HepG2 (cell line): ENCODE results near the gene CYP27B1. TPM values are rescaled to one million over a fixed set of nuclear protein-coding genes. Genes with fewer than 3 reads are reported as not detected.
A peak's percentile ranks its signal among the peaks of the same experiment; 100 is the strongest.

Experiments
- AGO1 ChIP-seq: fragments of 200-400 bp; formaldehyde crosslinking; IDR thresholded peaks from 2 replicates; pipeline ENCODE4 v1.6.1; 2017; ENCODE audit warnings: mild to moderate bottlenecking, low read depth, low read length, moderate library complexity; ENCODE audit not compliant: poor library complexity, severe bottlenecking
- FOXP4 ChIP-seq: sonication (generic); formaldehyde crosslinking; IDR thresholded peaks from 2 replicates; pipeline ENCODE4 v1.4.0; 2020; ENCODE audit warnings: missing genetic modification reagents
- HDAC2 ChIP-seq: sonication (generic); formaldehyde crosslinking; IDR thresholded peaks from 2 replicates; pipeline ENCODE4 v1.4.0; 2020; ENCODE audit warnings: missing genetic modification reagents
- KLF15 ChIP-seq: sonication (generic); formaldehyde crosslinking; IDR thresholded peaks from 2 replicates; pipeline ENCODE4 v1.8.1; 2023; ENCODE audit warnings: borderline replicate concordance, mild to moderate bottlenecking, inconsistent platforms, missing genetic modification reagents, mixed read lengths
- KLF16 ChIP-seq, 2 experiments: sonication (generic) in 1 of 2; formaldehyde crosslinking in 1 of 2; IDR thresholded peaks; 2 replicates each; pipeline versions ENCODE4 v1.6.1 to v1.8.0; 2016 to 2023; ENCODE audit warnings: missing genetic modification reagents in 2 of 2, missing compliant biosample characterization in 1 of 2
- NR2F6 ChIP-seq, 2 experiments: IDR thresholded peaks; 2 replicates each; pipeline ENCODE4 v1.6.1; 2016; ENCODE audit warnings: antibody characterized with exemption in 1 of 2, mild to moderate bottlenecking in 1 of 2
- RARA ChIP-seq: IDR thresholded peaks from 2 replicates; pipeline ENCODE4 v1.6.1; 2016; ENCODE audit warnings: missing genetic modification reagents, missing compliant biosample characterization
- TSC22D2 ChIP-seq: sonication (generic); formaldehyde crosslinking; IDR thresholded peaks from 2 replicates; pipeline ENCODE4 v1.5.1; 2020; ENCODE audit warnings: missing genetic modification reagents, mild to moderate bottlenecking, borderline replicate concordance
- ZNF235 ChIP-seq: sonication (generic); formaldehyde crosslinking; IDR thresholded peaks from 2 replicates; pipeline ENCODE4 v1.8.1; 2023; ENCODE audit warnings: mild to moderate bottlenecking, missing genetic modification reagents, borderline replicate concordance
- ZNF317 ChIP-seq: sonication (generic); formaldehyde crosslinking; IDR thresholded peaks from 2 replicates; pipeline ENCODE4 v1.5.0; 2020; ENCODE audit warnings: mild to moderate bottlenecking, missing genetic modification reagents
- ZNF335 ChIP-seq: sonication (generic); formaldehyde crosslinking; IDR thresholded peaks from 2 replicates; pipeline ENCODE4 v1.4.0; 2020; ENCODE audit warnings: missing genetic modification reagents
- ZNF432 ChIP-seq: sonication (generic); formaldehyde crosslinking; IDR thresholded peaks from 2 replicates; pipeline ENCODE4 v1.5.0; 2020; ENCODE audit warnings: missing genetic modification reagents, mild to moderate bottlenecking, borderline replicate concordance
- ZNF646 ChIP-seq: sonication (generic); formaldehyde crosslinking; IDR thresholded peaks from 2 replicates; pipeline ENCODE4 v1.9.0; 2021; ENCODE audit warnings: mild to moderate bottlenecking, missing genetic modification reagents
- ZNF670 ChIP-seq: sonication (generic); formaldehyde crosslinking; IDR thresholded peaks from 2 replicates; pipeline ENCODE4 v1.8.0; 2022; ENCODE audit warnings: mild to moderate bottlenecking, missing genetic modification reagents, borderline replicate concordance
- ZNF768 ChIP-seq: sonication (generic); formaldehyde crosslinking; IDR thresholded peaks from 2 replicates; pipeline ENCODE4 v1.4.0; 2020; ENCODE audit warnings: missing genetic modification reagents
- ZSCAN31 ChIP-seq: sonication (generic); formaldehyde crosslinking; IDR thresholded peaks from 2 replicates; pipeline ENCODE4 v1.5.0; 2020; ENCODE audit warnings: low read depth, mild to moderate bottlenecking, missing genetic modification reagents
- polyA plus RNA-seq, 8 experiments: library from polyadenylated mRNA; depleted of rRNA in 3 of 8; stranded (reverse) in 7 of 8; unstranded in 1 of 8; fragments of >200 nt; fragmentation: Illumina TruSeq in 4 of 8; extraction: Trizol in 4 of 8; gene quantifications; 2 replicates each; pipeline versions ENCODE4 v1.2.1 to v1.2.3, GENCODE V29; 2011 to 2016; ENCODE audit warnings: low read depth in 4 of 8, missing spikeins in 1 of 8, mixed read lengths in 1 of 8; ENCODE audit not compliant: insufficient read depth in 1 of 8
- total RNA-seq, 5 experiments: library from RNA; depleted of rRNA; stranded (reverse); fragments of >200 nt; fragmentation: Illumina TruSeq; extraction: Trizol; gene quantifications; 2 replicates each; pipeline ENCODE4 v1.2.3, GENCODE V29; 2016; ENCODE audit warnings: low read depth in 1 of 5
- TF ChIP-seq, protein P1 (sequence below): sonication (generic); formaldehyde crosslinking; IDR thresholded peaks from 2 replicates; pipeline ENCODE4 v1.4.0; 2020; ENCODE audit warnings: mild to moderate bottlenecking, missing genetic modification reagents

The CYP27B1 gene
- total and polyA plus RNA-seq, 2 of the 13 experiments (the other 11 are each of a cell fraction or from before 2014, with no cell fraction given) = 2.3 to 3.0 TPM

DNA sequence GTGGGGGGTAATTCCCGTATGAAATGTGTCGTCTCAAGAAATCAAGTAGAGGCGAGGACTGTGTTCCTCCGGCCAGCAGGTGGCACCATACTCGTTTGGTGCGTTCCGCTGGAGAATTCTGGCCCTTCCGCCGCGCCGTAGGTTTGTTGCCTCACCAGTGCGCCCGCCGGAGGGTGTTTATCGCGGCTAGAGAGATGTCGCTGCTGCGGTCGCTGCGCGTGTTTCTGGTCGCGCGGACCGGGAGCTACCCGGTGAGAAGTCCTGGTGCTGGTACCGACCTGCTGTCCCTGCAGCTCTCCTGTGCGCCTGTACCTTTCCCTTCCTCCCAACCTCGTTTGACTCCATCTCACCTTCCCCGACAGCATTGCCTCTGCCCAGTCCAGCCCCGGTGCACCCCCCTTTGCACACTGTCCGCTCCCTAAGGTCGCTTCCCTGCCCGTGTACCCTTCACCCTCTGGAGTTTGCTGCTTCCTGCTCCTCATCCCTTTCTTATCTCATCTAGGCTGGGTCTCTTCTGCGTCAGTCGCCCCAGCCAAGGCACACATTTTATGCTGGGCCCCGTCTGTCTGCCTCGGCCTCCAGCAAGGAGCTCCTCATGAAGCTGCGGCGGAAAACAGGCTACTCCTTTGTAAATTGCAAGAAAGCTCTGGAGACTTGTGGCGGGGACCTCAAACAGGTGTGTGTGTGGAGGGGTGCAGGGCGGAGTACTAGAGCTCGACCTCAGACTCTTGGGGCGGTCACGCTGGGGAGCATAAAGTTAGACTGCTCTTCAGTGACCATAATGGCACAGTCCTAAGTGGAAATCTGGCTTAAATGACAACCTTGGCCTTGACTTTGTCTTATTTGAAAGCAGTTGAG lies 16.0 kb upstream of the CYP27B1 start, which contains the start of gene TSFM (continued):
- TF ChIP-seq, protein P1, sequence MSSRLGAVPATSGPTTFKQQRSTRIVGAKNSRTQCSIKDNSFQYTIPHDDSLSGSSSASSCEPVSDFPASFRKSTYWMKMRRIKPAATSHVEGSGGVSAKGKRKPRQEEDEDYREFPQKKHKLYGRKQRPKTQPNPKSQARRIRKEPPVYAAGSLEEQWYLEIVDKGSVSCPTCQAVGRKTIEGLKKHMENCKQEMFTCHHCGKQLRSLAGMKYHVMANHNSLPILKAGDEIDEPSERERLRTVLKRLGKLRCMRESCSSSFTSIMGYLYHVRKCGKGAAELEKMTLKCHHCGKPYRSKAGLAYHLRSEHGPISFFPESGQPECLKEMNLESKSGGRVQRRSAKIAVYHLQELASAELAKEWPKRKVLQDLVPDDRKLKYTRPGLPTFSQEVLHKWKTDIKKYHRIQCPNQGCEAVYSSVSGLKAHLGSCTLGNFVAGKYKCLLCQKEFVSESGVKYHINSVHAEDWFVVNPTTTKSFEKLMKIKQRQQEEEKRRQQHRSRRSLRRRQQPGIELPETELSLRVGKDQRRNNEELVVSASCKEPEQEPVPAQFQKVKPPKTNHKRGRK = no peak
- peak; percentile 97 for TF ChIP-seq HDAC2
- peak in 1 of 2 experiments; percentile 97; a peak in 2 of 4 replicates for TF ChIP-seq KLF16 (CRISPR knock-in tag; IDR thresholded peaks at IDR 0.05)
- no peak for TF ChIP-seq NR2F6 (IDR thresholded peaks at IDR 0.05)
- TF ChIP-seq NR2F6 (CRISPR knock-in tag; IDR thresholded peaks at IDR 0.05) = peak; percentile 70
- no peak for TF ChIP-seq ZNF432 (CRISPR knock-in tag)
- peak; percentile 87 for TF ChIP-seq AGO1
- peak; percentile 59; the same call in 1 of the 2 replicates for TF ChIP-seq ZNF670 (CRISPR knock-in tag)
- TF ChIP-seq RARA (CRISPR knock-in tag) = peak; percentile 32
- peak; percentile 84; the same call in 1 of the 2 replicates for TF ChIP-seq ZNF317
- peak; percentile 66; the same call in 1 of the 2 replicates for TF ChIP-seq ZNF235 (CRISPR knock-in tag)
- TF ChIP-seq ZNF335 (CRISPR knock-in tag) = peak; percentile 68; the same call in 1 of the 2 replicates
- peak; percentile 66; the same call in 1 of the 2 replicates for TF ChIP-seq ZNF768
- peak; percentile 73 for TF ChIP-seq FOXP4
- TF ChIP-seq ZNF646 (CRISPR knock-in tag) = no peak
- peak; percentile 92 for TF ChIP-seq ZSCAN31 (CRISPR knock-in tag)
- peak; percentile 38; the same call in 1 of the 2 replicates for TF ChIP-seq TSC22D2 (CRISPR knock-in tag)
- no peak for TF ChIP-seq KLF15 (CRISPR knock-in tag)
